Prostate gland (tissue), 2 donors: ENCODE measurements around the gene PTPRJ.

Experiments used
- CTCF ChIP-seq, 4 experiments: fragments of 200-600 bp in 2 of 4; fragments of 450-650 bp in 2 of 4; sonication (generic) in 2 of 4; IDR thresholded peaks; 1 replicate in 3 of 4; 2 replicates in 1 of 4; pipeline ENCODE4 v1.5.1; 2016 to 2019; ENCODE audit warnings: antibody characterized with exemption in 4 of 4, mild to moderate bottlenecking in 2 of 4, moderate library complexity in 2 of 4
- POLR2A ChIP-seq: fragments of 450-650 bp; IDR thresholded peaks from one replicate; pipeline ENCODE4 v1.6.1; 2016; ENCODE audit warnings: antibody characterized with exemption, mild to moderate bottlenecking
- POLR2AphosphoS5 ChIP-seq: sonication (generic); formaldehyde crosslinking; IDR thresholded peaks from one replicate; pipeline ENCODE4 v1.6.1; 2017; ENCODE audit warnings: antibody characterized with exemption

GRCh38 chr11:48062649-48063048 is 82.3 kb downstream of the PTPRJ start:
- TF ChIP-seq CTCF (IDR thresholded peaks at IDR 0.05) (no peak), POLR2A (no peak), POLR2AphosphoS5 (no peak)
